Gastrocnemius medialis (tissue), 4 donors: ENCODE results near the gene WFS1.

ENCODE experiments used
- CTCF ChIP-seq, 5 experiments: fragments of 450-650 bp in 3 of 5; fragments of 200-600 bp in 2 of 5; sonication (generic) in 2 of 5; IDR thresholded peaks in 4 of 5; conservative IDR thresholded peaks in 1 of 5; 1 replicate in 4 of 5; 2 replicates in 1 of 5; pipeline ENCODE4 v1.5.1; 2016 to 2019; ENCODE audit warnings: antibody characterized with exemption in 5 of 5, mild to moderate bottlenecking in 3 of 5, moderate library complexity in 3 of 5
- POLR2A ChIP-seq, 2 donors: fragments of 450-650 bp; IDR thresholded peaks; one replicate each; pipeline ENCODE4 v1.6.1; 2017; ENCODE audit warnings: antibody characterized with exemption in 2 of 2, mild to moderate bottlenecking in 2 of 2, moderate library complexity in 2 of 2

GRCh38 chr4:6297266-6297815, 27.7 kb downstream of the WFS1 start:
- TF ChIP-seq CTCF (IDR thresholded peaks at IDR 0.05 in 4 of 5, conservative IDR thresholded peaks at IDR 0.05 in 1 of 5) (no peak), POLR2A (IDR thresholded peaks at IDR 0.05) (no peak)
